Upper lobe of right lung (tissue), 1 donor: ENCODE results near the gene GATA2. TPM values are rescaled to one million over a fixed set of nuclear protein-coding genes. Genes with fewer than 3 reads are reported as not detected.

Experiments
- ATAC-seq: fragments of 200-7000 bp; cut with Tn5 transposase; one replicate; pipeline ENCODE4 v1.9.1; 2020; ENCODE audit warnings: mild to moderate bottlenecking, moderate library complexity
- DNase-seq: peaks from one replicate; pipeline ENCODE4 v3.0.0-alpha.2; 2020
- H3K27ac ChIP-seq: fragments of 200-600 bp; one replicate; pipeline ENCODE4 v1.8.0; 2022
- H3K27me3 ChIP-seq: fragments of 200-600 bp; one replicate; pipeline ENCODE4 v1.8.0; 2022; ENCODE audit warnings: mild to moderate bottlenecking
- H3K36me3 ChIP-seq: fragments of 200-600 bp; one replicate; pipeline ENCODE4 v1.8.0; 2022
- H3K4me1 ChIP-seq: fragments of 200-600 bp; one replicate; pipeline ENCODE4 v1.8.0; 2022
- H3K4me3 ChIP-seq: fragments of 200-600 bp; one replicate; pipeline ENCODE4 v1.8.0; 2022; ENCODE audit warnings: mild to moderate bottlenecking
- H3K9me3 ChIP-seq: fragments of 200-600 bp; one replicate; pipeline ENCODE4 v1.8.0; 2022
- CTCF ChIP-seq: fragments of 200-600 bp; IDR thresholded peaks from one replicate; pipeline ENCODE4 v1.8.0; 2022; ENCODE audit warnings: antibody characterized with exemption
- intact Hi-C: fragments of 100-400 bp; cut with DNase I; formaldehyde crosslinking; loops from one replicate; pipeline ENCODE4 v1.11.0; 2022
- total RNA-seq: library from RNA; stranded (reverse); fragmentation: NEBNext Ultra II Directional; extraction: Animal tissue kit (Norgen Biotek cat#: 25700); gene quantifications from one replicate; pipeline ENCODE4 v1.2.1, GENCODE V29; 2021
- donor health status: DM: no; HTN: yes; CAD: no; lungs with severe emphysema.

The GATA2 gene
- total RNA-seq, 1 donor from 2014 or later, result 86.6 TPM

DNA sequence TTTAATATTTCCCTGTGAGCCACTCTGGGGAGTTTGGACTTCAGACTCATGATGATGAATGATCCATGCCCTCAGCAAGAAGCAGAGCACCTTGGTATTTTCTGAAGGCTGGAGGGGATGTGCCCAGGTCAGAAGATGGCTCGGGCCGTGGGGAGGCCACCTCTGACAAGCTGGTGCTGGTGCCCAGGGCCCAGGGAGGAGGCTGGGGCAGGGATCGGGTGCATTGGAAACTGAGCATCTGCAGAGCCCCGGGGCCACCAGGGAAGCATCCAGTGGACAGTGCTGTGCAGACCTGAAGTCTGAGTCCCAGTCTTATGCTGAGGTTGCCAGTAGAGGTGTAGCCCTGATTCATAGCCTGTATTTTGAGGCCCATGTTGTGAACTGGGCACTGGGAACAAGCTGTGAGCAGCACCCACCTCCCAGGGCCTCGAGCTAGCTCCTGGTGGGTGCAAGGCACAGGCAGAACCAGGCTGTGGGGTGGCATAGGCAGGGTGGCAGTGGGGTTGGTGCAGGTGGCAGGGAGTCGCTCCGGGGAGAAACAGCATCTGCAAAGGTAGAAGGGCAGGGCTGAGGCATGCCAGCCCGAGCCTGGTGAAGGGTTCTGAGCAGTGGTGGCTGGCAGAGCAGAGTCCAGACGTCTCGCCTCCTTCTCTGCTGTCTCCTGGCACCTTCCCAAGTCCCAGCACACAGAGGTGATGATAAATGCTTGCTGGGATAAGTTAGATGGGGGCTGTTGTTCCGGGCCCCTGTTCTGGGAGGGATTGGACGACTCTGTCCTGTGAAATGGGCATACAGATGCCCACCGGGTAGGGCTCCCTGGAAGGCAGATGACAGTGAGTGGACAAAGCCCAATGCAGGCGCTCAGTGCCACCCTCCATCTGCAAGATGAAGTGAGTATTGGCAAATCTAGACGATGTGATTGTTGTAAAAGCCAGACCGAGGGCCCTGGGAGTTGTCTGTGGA, 36.9 kb downstream of the GATA2 start:
- DNase-seq, result no peak
- H3K4me1 ChIP-seq, result no peaks in the 10 kb centered on the region
- no peak overlapping the region for H3K27ac ChIP-seq
- no peaks in the 10 kb centered on the region for H3K9me3 ChIP-seq
- TF ChIP-seq CTCF, result no peak
- H3K36me3 ChIP-seq, result no peaks in the 10 kb centered on the region
- H3K4me3 ChIP-seq, result no peak overlapping the region
- peaks cover 13% of the 10 kb centered on the region for H3K27me3 ChIP-seq
- intact Hi-C loops, result no loop called here
- ATAC-seq, result no peak

DNA sequence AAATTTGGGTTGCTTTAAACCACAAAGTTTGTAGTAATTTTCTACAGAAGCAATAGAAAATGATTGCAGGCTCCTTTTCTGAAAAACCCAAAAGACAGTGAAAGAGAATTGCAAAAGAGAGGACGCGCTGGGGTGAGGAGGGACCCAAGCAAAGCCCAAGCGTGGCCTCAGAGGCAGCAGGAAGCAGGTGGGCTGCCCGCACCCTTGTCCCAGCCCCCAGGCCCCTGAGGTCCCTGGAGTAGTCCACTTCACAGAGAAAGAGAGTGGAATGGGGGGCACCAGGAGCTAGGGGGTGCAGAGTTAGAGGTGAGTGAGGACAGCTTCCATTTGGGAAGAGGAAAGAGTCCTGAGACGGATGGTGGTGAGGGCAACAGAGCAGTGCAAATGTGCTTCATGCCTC, 37.9 kb downstream of the GATA2 start:
- H3K9me3 ChIP-seq, result no peaks in the 10 kb centered on the region
- peaks cover 13% of the 10 kb centered on the region for H3K27me3 ChIP-seq
- H3K27ac ChIP-seq, result no peak overlapping the region
- intact Hi-C loops, result no loop called here
- no peak for DNase-seq
- ATAC-seq, result no peak
- no peaks in the 10 kb centered on the region for H3K36me3 ChIP-seq
- TF ChIP-seq CTCF, result no peak
- H3K4me3 ChIP-seq, result no peak overlapping the region
- H3K4me1 ChIP-seq, result no peaks in the 10 kb centered on the region

DNA sequence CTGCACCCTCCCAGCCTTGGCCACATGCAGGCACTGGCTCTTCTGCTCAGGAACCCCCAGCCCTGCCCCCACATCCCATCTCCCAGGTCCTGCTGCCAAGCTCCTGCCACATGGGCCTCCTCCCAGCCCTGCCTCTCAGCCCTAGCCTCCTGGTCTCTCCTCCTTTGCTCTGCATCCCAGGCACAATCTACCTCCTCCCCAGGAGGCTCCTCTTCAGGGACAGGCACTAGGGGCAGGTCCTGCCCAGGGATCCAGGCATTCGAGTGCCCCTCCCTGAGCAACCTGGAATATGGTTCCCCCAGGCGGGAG, 38.7 kb downstream of the GATA2 start:
- no peak overlapping the region for H3K4me3 ChIP-seq
- peaks cover 13% of the 10 kb centered on the region for H3K27me3 ChIP-seq
- intact Hi-C loops, result no loop called here
- ATAC-seq, result no peak
- no peaks in the 10 kb centered on the region for H3K36me3 ChIP-seq
- H3K27ac ChIP-seq, result no peak overlapping the region
- H3K9me3 ChIP-seq, result no peaks in the 10 kb centered on the region
- no peak for DNase-seq
- no peaks in the 10 kb centered on the region for H3K4me1 ChIP-seq
- TF ChIP-seq CTCF, result no peak

DNA sequence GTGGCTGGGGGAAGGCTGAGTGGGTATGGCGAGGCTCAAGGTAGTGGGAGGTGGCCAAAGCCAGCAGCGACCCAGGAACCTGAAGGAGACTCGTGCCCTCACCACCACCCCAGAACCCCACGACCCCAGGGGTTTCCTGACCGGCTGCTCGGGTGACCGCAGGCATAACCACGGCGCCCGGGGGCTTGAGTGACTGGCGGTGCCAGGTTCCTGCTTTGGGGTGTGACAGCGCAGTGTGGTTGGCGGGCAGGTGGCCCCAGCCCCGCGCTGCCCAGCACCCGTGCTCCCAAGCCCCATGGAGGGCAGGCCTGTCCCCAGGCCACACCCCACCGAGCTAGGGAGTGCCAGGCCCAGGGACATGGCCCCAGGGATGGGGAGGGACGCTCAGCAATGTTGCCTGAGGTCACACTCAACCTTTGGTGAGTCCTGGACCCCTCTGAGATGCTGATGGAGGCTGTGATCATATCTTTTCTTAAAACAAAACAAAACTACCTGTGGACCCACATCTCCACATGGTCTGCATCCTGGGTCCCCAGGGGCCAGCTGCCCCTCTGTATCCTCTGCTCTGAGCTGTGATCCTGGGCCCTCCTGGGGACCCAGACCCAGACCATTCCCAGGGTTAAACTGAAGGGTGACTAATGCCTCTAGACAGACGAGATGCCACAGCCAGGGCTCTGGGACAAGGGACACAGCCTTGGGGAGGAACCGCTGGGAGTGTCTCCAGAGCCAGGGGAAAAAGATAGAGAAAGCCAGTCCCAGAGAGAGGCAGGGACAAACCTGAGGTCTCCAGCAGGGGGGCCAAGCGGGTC, 39.3 kb downstream of the GATA2 start:
- Histone ChIP-seq H3K36me3 (no peaks in the 10 kb centered on the region), H3K9me3 (no peaks in the 10 kb centered on the region), H3K4me3 (no peak overlapping the region), H3K27ac (no peak overlapping the region), H3K27me3 (peaks cover 13% of the 10 kb centered on the region), H3K4me1 (no peaks in the 10 kb centered on the region)
- DNase-seq, result no peak
- no peak for TF ChIP-seq CTCF
- intact Hi-C loops, result no loop called here
- no peak for ATAC-seq

DNA sequence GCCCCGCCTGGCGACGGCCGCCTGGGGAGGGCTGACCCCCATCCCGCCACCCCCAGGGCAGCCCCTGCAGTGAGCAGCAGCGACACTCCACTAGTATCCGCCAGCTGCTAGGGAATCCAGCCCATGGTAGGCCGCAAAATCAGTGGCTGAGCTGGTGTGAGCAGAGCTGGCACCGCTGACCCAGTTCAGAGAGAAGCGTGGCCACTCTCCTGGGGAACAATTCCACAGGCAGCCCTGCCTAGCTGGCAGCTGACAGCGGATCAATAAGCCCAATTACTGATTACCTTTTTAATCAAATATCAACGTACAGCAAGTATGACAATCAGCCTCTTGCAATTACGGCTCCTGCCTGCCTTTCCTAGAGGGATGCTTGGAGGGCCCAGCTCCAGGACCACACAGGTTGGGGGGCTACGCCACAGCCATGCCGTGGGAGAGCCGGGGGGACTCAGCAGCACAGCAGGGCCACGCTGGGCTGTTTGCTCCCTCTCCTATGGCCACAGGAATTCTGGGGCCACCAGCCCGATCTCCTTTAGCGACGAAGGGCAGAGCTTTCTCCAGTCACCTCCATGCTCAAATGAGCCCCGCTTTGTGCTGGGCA, 40.2 kb downstream of the GATA2 start:
- Histone ChIP-seq H3K27ac (no peak overlapping the region), H3K9me3 (no peaks in the 10 kb centered on the region), H3K4me3 (no peak overlapping the region), H3K36me3 (no peaks in the 10 kb centered on the region), H3K4me1 (no peaks in the 10 kb centered on the region), H3K27me3 (peaks cover 13% of the 10 kb centered on the region)
- intact Hi-C loops, result no loop called here
- no peak for DNase-seq
- ATAC-seq, result no peak
- TF ChIP-seq CTCF, result no peak
